NCI-H82 treated with DMSO at 0.1 percent for 48 hours (cell line): Measurements from ENCODE around the gene FAM135A.
"Not testable (repeated sequence)": the region's sequence is repeated elsewhere in the genome, so short reads cannot be mapped to it uniquely, and the experiment has no call there.

ENCODE experiments used
- DNase-seq: peaks from one replicate; lab custom pipeline; 2025; ENCODE audit not compliant: unreplicated experiment; lab: John Stamatoyannopoulos, UW

Gene FAM135A

GRCh38 chr6:70537266-70537665, 124.0 kb downstream of the FAM135A start:
- no peak for DNase-seq

GRCh38 chr6:70538376-70538775, 125.1 kb downstream of the FAM135A start:
- no peak for DNase-seq

DNA sequence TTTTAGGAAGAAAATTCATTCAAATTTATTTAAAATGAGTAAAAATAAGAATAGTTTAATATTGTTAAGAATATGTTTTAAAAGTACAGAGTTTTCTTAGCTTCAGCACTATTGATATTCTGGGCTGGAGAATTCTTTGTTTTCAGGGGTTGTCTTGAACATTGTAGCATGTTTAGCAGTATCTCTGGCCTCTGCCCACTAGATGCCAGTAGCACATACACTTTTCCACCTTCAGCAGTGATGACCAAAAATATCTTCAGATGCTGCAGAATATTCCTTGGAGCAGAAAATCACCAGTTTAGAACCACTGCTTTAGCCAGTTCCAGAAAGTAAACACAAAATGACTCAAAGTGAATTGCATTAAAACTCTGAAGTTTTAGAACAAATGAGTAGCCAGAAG, 134.0 kb downstream of the FAM135A start:
- no peak for DNase-seq

DNA sequence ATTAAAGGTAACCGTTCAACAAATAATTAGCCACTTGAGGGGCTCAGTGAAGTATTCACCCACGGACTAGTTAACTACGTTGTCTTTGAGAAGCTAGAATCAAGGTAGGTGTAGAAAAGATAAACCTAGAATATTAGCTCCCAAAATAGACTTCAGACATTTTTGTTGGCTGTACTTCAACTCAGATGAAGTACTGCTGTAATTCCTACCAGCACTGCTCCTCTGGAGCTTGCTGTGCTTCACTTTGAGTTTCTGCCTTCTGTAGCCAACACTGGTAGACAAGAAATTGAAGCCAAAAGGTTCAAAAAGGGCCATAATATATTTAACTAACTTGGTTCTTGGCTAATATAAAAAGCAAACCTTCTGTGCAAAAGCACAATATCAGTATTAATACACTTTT, 134.6 kb downstream of the FAM135A start:
- DNase-seq = no peak

GRCh38 chr6:70549327-70549726, 136.0 kb downstream of the FAM135A start:
- no peak for DNase-seq

DNA sequence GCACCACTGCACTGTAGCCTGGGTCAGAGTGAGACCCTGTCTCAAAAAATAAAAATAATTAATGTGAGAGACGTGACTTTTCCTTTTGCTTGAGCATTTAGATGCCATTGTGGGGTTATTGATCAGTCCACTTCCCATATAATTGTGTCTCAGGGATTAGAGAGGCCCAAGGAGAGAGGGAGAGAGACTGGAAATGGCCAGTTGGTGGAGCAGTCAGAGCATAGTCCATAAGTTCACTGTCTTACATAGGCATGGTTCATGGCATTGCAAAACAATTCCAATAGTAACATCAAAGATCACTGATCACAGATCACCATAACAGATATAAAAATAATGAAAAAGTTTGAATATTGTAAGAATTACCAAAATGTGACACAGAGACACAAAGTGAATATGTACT, 138.3 kb downstream of the FAM135A start:
- no peak for DNase-seq

DNA sequence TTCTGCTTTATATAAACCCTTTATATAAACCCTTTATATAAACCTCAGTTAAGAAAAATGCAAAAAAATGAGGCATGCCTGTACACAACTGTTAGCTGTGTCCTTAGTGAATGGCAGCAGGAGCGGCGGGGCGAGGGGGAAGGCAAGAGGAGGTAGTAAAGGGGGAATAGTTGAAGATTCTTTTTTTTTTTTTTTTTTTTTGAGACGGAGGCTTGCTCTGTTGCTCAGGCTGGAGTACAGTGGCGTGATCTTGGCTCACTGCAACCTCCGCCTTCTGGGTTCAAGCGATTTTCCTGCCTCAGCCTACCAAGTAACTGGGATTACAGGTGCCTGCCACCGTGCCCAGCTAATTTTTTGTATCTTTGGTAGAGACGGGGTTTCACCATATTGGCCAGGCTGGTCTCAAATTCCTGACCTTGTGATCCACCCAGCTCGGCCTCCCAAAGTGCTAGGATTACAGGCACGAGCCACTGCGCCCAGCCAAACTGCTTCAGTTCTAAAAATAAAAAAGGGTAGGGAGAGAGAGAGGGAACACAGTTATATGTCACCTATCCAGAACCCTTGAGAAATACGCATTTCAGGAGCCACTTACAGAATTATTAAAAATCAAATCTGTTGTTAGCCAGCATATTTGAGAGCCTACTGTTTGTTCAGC, 139.1 kb downstream of the FAM135A start:
- DNase-seq = not testable (repeated sequence)

DNA sequence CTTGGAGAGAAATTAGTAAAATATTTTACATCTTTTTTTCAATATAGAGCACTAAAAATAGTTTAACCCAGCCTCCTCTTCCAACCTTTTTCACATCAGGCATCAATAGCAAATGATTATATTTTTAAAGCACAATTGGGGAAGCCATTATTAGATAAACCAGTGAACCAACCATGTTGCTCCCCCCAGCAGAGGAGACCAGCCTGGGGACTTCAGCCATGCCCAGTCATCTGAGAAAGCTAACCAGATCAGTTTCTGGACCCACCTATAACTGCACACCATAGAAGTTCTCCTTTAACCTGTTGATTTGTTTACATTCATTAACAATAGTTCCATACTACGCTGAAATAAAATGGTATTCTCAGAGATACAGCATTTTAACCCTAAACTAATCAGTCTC, 139.7 kb downstream of the FAM135A start:
- DNase-seq = no peak

DNA sequence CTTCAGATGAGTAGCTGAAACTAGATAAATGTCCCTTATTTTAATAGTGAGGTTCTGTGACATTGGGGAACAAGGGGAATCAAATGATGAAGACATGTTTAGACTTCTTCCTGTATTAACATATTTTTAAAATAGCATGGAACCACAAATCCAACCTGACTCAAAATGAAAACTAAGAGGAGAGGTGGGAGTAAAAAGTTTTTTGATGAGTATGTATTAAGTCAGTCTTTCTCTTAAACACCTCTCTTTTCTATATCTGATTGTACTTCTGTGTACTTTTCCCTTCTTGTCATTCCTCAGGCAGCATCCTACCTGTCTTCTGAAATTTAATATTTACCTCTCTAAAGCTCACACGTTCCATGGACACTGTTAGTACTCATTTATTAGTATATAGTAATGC, 144.7 kb downstream of the FAM135A start:
- no peak for DNase-seq

- not testable (repeated sequence) for DNase-seq
Observed at GRCh38 chr6:70562401-70562800, 149.1 kb downstream of the FAM135A start.

DNA sequence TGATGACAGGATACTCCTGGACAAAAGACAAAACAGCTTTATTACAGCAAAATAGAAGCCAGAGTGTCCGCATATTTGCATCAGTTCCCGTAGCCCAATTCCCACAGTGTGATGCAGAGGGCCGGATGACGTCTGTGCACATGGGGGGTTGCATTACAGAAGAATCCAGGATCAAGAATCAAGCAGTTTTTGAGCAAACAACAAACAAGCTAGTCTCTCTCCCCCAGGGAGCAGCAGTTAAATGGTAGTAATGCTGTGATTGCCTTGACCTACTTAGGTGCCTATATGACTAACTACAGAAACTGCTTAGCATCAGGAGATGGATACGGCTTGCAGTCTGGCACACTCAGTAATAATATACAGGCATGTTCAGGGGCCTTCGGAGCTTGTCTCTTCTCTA, 150.2 kb downstream of the FAM135A start:
- no peak for DNase-seq

DNA sequence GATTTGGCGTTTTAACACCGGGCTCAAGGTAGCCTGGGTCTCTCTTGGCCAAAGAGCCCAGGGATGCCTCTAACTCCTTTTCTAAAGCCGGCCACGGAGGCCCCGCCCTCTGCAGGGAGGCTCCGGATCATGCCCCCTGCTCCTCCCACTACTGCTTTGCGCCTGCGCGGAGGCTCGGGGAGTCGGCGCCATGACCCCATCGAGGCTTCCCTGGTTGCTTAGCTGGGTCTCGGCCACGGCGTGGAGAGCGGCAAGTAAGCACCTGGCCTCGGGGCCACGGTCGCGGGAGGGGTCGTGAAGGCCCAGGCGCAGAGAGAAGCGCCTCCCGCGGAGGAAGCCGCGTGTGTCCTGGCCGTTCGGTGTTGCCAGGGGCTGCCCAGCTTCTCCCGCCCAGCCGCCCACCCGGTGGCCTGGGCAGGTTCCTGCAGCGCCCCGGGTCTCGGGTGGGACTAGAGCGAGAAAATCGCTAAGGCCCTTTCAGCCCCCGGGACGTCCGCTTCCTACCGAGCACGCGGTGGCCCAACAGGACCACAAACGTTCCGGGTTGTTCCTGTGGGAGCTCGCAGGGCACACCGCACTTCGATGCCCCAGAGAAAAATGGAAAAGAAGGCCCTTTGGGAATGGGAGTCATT, 153.6 kb downstream of the FAM135A start, which contains the start of gene SDHAF4:
TSS of gene SDHAF4 (plus strand) at position 180 of the 632 bp plus-strand sequence. CDS start at position 191, 11 bp downstream.
- peak; percentile 54 for DNase-seq

GRCh38 chr6:70574643-70575042, 161.3 kb downstream of the FAM135A start:
- DNase-seq = no peak

GRCh38 chr6:70575899-70576495, 162.7 kb downstream of the FAM135A start:
- DNase-seq = no peak

GRCh38 chr6:70586114-70586513, 172.8 kb downstream of the FAM135A start:
- no peak for DNase-seq

DNA sequence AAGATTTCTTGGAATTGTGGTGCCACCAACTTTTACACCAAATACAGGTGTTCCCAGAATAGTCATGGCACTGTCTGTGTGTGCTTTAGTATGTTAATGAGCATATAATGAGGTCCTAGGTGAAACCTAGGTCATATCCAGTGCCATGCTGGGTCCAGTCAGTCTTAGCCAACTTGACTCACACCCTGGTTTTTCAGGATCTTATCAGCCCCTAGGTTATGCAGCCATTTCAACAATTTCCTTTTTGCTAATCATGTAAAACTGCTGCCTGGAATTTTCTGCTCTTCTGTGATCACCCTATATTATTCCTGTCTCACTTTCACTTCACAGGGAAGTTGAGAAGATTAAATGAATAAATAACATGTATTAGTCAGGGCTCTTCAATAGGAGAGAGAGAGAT, 177.1 kb downstream of the FAM135A start:
- DNase-seq = no peak

GRCh38 chr6:70592391-70593117, 179.2 kb downstream of the FAM135A start:
- no peak for DNase-seq

GRCh38 chr6:70593118-70593486, 179.8 kb downstream of the FAM135A start:
- DNase-seq = no peak

GRCh38 chr6:70599187-70599586, 185.9 kb downstream of the FAM135A start:
- DNase-seq = no peak

DNA sequence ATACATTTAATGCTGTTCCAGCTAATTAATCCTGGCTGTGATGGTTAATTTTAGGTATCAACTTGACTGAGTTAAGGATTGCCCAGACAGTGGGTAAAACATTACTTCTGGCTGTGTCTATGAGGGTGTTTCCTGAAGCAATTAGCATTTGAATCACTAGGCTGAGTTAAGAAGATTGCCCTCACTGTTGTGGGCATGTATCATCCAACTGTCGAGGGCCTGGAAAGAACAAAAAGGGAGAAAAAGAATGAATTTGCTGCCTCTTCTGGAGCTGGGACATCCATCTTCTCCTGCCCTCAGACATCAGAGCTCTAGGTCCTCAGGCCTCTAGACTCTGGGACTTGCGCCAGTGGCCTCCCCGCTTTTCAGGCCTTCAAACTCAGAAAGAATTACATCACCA, 187.7 kb downstream of the FAM135A start:
- no peak for DNase-seq

GRCh38 chr6:70604254-70604653, 190.9 kb downstream of the FAM135A start:
- DNase-seq = no peak

- DNase-seq = not testable (repeated sequence)
Observed at GRCh38 chr6:70607371-70607770, 194.1 kb downstream of the FAM135A start.
